Subcutaneous abdominal adipose tissue (tissue), 5 donors: ENCODE results near the gene JMJD1C.

Experiments used
- H3K27ac ChIP-seq: one replicate; pipeline ENCODE4 v1.7.0; 2013; ENCODE audit warnings: low read depth, mild to moderate bottlenecking, inconsistent platforms, low read length, moderate library complexity
- H3K27me3 ChIP-seq, 5 donors: one replicate each; pipeline ENCODE4 v1.7.0; 2013; ENCODE audit warnings: low read length in 5 of 5, inconsistent platforms in 1 of 5; ENCODE audit not compliant: control insufficient read depth in 5 of 5, insufficient read depth in 4 of 5
- H3K36me3 ChIP-seq, 5 donors: one replicate each; pipeline ENCODE4 v1.7.0; 2013; ENCODE audit warnings: low read length in 5 of 5; ENCODE audit not compliant: control insufficient read depth in 5 of 5, insufficient read depth in 5 of 5
- H3K4me1 ChIP-seq, 5 donors: one replicate each; pipeline ENCODE4 v1.7.0; 2013; ENCODE audit warnings: low read length in 5 of 5, mild to moderate bottlenecking in 3 of 5, moderate library complexity in 1 of 5; ENCODE audit not compliant: control insufficient read depth in 5 of 5, insufficient read depth in 5 of 5
- H3K4me3 ChIP-seq, 5 donors: one replicate each; pipeline ENCODE4 v1.7.0; 2013; ENCODE audit warnings: low read length in 5 of 5, low read depth in 1 of 5
- H3K9ac ChIP-seq, 5 donors: one replicate each; pipeline ENCODE4 v1.7.0; 2013; ENCODE audit warnings: low read length in 5 of 5, mild to moderate bottlenecking in 4 of 5, moderate library complexity in 3 of 5
- H3K9me3 ChIP-seq, 5 donors: one replicate each; pipeline ENCODE4 v1.7.0; 2013; ENCODE audit warnings: low read length in 5 of 5; ENCODE audit not compliant: control insufficient read depth in 5 of 5
- donor health status: healthy.
- donor health status: healthy.
- donor health status: healthy.
- donor health status: healthy.
- donor health status: healthy.

Gene JMJD1C

GRCh38 chr10:63261496-63261895 lies 204.3 kb downstream of the JMJD1C start:
- Histone ChIP-seq H3K27ac (peak overlapping the region; percentile 58), H3K9ac (no peak overlapping the region), H3K36me3 (peaks cover 0 to 2% (median 0%) of the 10 kb centered on the region in 5 donors), H3K4me1 (peaks cover 8 to 75% (median 59%) of the 10 kb centered on the region in 5 donors), H3K9me3 (no peaks in the 10 kb centered on the region), H3K4me3 (no peak overlapping the region), H3K27me3 (no peaks in the 10 kb centered on the region)

GRCh38 chr10:63260860-63261251 lies 204.9 kb downstream of the JMJD1C start:
- no peak overlapping the region for H3K4me3 ChIP-seq
- peaks cover 8 to 79% (median 66%) of the 10 kb centered on the region in 5 donors for H3K4me1 ChIP-seq
- no peaks in the 10 kb centered on the region for H3K27me3 ChIP-seq
- H3K9me3 ChIP-seq = no peaks in the 10 kb centered on the region
- peak overlapping the region; percentile 58 for H3K27ac ChIP-seq
- H3K9ac ChIP-seq = no peak overlapping the region
- peaks cover 0 to 2% (median 0%) of the 10 kb centered on the region in 5 donors for H3K36me3 ChIP-seq

DNA sequence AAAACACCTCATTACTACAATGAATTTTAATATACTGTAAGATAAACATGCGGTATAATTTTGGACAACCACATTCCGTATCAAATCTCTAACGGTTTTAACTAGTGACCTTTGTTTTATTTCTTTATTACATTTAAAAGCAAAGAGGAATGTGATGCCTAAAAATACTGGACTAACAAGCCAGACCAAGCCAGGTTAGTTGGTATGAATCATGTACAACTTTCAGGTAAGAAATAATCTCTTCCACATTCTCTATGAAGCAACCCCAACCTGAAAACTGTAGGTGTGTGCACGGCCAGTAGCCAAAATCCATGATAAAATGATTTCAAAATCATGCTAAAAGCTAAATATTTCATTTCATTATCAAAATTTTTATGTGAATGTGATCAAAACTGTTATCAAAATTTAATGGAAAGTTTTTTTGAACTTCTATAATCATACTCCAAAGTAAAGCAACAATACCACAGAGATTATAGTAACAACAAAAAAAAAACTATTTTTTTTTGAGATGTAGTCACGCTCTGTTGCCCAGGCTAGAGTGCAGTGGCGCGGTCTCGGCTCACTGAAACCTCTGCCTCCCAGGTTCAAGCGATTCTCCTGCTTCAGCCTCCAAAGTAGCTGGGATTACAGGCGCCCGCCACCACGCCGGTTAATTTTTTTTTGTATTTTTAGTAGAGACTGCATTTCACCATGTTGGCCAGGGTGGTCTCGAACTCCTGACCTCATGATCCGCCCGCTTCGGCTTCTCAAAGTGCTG lies 205.5 kb downstream of the JMJD1C start:
- peak overlapping the region; percentile 58 for H3K27ac ChIP-seq
- peaks cover 9 to 83% (median 72%) of the 10 kb centered on the region in 5 donors for H3K4me1 ChIP-seq
- H3K27me3 ChIP-seq = no peaks in the 10 kb centered on the region

DNA sequence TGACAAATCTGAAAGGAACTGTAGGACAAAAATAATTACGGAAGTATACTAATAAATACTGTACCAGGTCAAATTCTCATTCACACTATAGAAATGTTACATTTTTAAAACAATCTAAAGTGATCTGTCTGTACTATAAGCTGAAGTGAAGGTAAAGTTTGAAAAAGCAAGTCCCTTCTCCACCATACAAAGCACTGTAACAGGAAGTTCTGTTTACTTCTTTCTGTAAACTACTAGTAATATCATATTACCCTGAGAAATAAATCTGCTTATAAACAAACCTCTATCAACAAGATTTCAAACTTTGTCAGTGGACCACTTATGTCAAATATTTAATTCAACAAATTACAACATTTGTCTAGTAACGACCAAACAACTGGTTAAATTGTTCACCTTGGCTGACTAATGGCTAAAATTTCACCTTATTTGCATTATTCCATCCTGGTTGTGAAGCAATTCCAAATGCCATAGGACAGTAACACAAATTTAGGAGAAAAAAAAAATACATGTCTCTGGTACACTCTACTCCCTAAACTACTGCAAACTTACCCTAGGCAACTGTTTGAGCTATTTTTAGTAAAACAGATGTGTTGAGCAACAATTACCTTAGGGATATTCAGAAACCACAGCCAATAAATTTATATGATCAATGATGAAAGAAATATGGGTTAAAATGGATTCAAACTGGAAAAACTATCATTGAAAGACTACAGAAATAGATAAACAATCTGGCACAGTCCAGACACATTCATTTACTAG lies 206.7 kb downstream of the JMJD1C start:
- no peak overlapping the region for H3K9ac ChIP-seq
- peaks cover 0 to 2% (median 0%) of the 10 kb centered on the region in 5 donors for H3K36me3 ChIP-seq
- H3K4me1 ChIP-seq = peaks cover 11 to 79% (median 69%) of the 10 kb centered on the region in 5 donors
- H3K4me3 ChIP-seq = no peak overlapping the region
- H3K9me3 ChIP-seq = no peaks in the 10 kb centered on the region
- peak overlapping the region; percentile 28 for H3K27ac ChIP-seq
- no peaks in the 10 kb centered on the region for H3K27me3 ChIP-seq

More for the DNA sequence above, 205.5 kb downstream of the JMJD1C start:
- Histone ChIP-seq H3K36me3 (peaks cover 0 to 2% (median 0%) of the 10 kb centered on the region in 5 donors), H3K9me3 (no peaks in the 10 kb centered on the region), H3K9ac (no peak overlapping the region), H3K4me3 (no peak overlapping the region)

GRCh38 chr10:63257778-63258177 lies 208.0 kb downstream of the JMJD1C start:
- Histone ChIP-seq H3K4me3 (no peak overlapping the region), H3K4me1 (peaks cover 11 to 72% (median 63%) of the 10 kb centered on the region in 5 donors), H3K9me3 (no peaks in the 10 kb centered on the region), H3K27ac (peak overlapping the region; percentile 28), H3K27me3 (no peaks in the 10 kb centered on the region), H3K9ac (no peak overlapping the region), H3K36me3 (peaks cover 0 to 2% (median 0%) of the 10 kb centered on the region in 5 donors)

GRCh38 chr10:63256009-63256773 lies 209.6 kb downstream of the JMJD1C start:
- Histone ChIP-seq H3K9ac (peak overlapping the region in 1 of 5 donors; percentile 56), H3K27ac (peak overlapping the region; percentile 32), H3K4me3 (peak overlapping the region in 3 of 5 donors; percentile 0 to 47 (median 14)), H3K36me3 (peaks cover 0 to 2% (median 0%) of the 10 kb centered on the region in 5 donors), H3K9me3 (no peaks in the 10 kb centered on the region), H3K27me3 (no peaks in the 10 kb centered on the region), H3K4me1 (peaks cover 11 to 64% (median 57%) of the 10 kb centered on the region in 5 donors)

GRCh38 chr10:63255316-63255715 lies 210.5 kb downstream of the JMJD1C start:
- Histone ChIP-seq H3K27me3 (no peaks in the 10 kb centered on the region), H3K27ac (peak overlapping the region; percentile 32), H3K4me1 (peaks cover 11 to 56% (median 53%) of the 10 kb centered on the region in 5 donors), H3K36me3 (no peaks in the 10 kb centered on the region), H3K9me3 (no peaks in the 10 kb centered on the region), H3K9ac (no peak overlapping the region), H3K4me3 (no peak overlapping the region)

- Histone ChIP-seq H3K36me3 (peaks cover 0 to 3% (median 0%) of the 10 kb centered on the region in 5 donors), H3K9ac (no peak overlapping the region), H3K27me3 (no peaks in the 10 kb centered on the region), H3K4me1 (peaks cover 7 to 39% (median 34%) of the 10 kb centered on the region in 5 donors), H3K27ac (no peak overlapping the region), H3K9me3 (no peaks in the 10 kb centered on the region), H3K4me3 (no peak overlapping the region)
Observed at GRCh38 chr10:63253040-63253439, 212.7 kb downstream of the JMJD1C start.

DNA sequence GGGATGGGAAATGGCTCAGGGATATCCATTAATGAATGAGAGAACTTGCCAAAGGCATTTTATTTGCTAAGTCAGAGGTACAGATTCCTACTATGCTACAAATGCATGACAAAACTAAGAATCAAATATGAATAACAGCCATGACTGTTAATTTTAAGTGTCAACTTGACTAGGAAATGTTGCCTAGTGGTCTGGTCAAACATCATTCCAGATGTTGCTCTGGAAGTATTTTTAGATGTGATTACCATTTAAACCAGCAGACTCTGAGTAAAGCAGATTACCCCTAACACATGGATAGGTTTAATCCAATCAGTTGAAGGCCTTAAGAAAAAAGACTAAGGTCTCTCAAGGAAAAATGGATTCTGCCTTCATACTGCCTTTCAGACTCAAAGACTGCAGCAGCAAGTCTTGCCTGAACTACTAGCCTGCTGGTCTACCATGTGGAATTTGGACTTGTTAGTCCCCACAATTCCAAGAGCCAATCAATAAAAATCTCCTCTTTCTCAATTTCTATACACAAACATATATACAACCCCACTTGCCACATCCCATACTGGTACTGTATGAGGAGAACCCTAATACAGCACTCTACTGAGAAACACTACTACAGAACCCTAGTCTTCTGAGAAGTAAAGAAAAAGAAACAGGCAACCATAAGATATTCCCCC lies 213.5 kb downstream of the JMJD1C start:
- H3K4me3 ChIP-seq = no peak overlapping the region
- H3K36me3 ChIP-seq = peaks cover 0 to 3% (median 0%) of the 10 kb centered on the region in 5 donors
- H3K9ac ChIP-seq = no peak overlapping the region
- H3K4me1 ChIP-seq = peaks cover 7 to 31% (median 29%) of the 10 kb centered on the region in 5 donors
- no peaks in the 10 kb centered on the region for H3K9me3 ChIP-seq
- H3K27me3 ChIP-seq = no peaks in the 10 kb centered on the region
- H3K27ac ChIP-seq = no peak overlapping the region
